Measurements from ENCODE around the gene PWWP2B. TPM values are rescaled to one million over a fixed set of nuclear protein-coding genes. Genes with fewer than 3 reads are reported as not detected.

PWWP2B gene
- total and polyA plus RNA-seq, 2 of the 13 experiments (the other 11 are each of a cell fraction or from before 2014, with no cell fraction given): 2.3 to 4.7 TPM

DNA sequence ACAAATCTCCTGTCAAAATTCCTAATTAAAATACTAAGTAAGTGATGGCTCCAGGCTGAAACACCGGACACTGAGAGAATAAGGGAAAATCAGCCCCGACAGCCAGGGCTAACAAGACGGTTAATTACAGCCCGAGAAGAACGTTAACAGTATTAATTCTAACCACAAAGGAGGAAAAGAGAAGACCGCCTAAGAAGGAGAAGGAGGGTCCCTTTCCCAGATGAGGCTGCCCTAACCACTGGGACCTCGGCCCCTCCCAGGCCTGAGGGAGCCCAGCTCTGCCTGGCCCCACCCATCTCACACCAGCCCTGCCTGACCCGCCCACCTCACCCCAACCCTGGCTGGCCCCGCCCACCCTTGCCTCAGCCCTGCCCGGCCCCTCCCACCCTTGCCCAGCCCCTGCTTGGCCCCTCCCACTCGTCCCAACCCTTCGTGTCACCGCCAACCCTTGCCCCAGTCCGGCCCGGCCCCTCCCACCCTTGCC is 51.3 kb downstream of the PWWP2B start:
- no peak overlapping the region for H2AFZ ChIP-seq (ENCODE audit: low read length)
- FAIRE-seq (no peak), DNase-seq (ENCODE audit: low spot score) (no peak), ATAC-seq (peak; percentile 6)
- H3K27ac ChIP-seq (ENCODE audit: extremely low read length, insufficient read depth, low read length): peak overlapping the region; percentile 57
- ChIA-PET CTCF (ENCODE audit: low intra/inter-chr PET ratio, low total read pairs) (no interaction called here), POLR2A (interaction anchor here (0.9 kb wide), 1 partner anchor 69 kb away, joined by 3 read pairs; no protein-coding TSS in a partner anchor)
- H3K4me1 ChIP-seq (ENCODE audit: insufficient read depth, low read length): peaks cover 68% of the 10 kb centered on the region
- peak overlapping the region in 1 of 3 experiments; percentile 59; a peak in 1 of 6 replicates for H3K4me3 ChIP-seq (replicated peaks in 1 of 3; ENCODE audit: insufficient read depth in 1 of 3, low read depth in 2 of 3, low read length in 3 of 3)
- in situ Hi-C loops (cut with HindIII; ENCODE audit: extremely low pct_ligation_motif_present, low pct_unique_long_range_greater_than_20kb): no loop called here
- no peaks in the 10 kb centered on the region for H4K20me1 ChIP-seq (ENCODE audit: insufficient read depth, low read length)
- intact Hi-C loops (cut with micrococcal nuclease; ENCODE audit: unreplicated experiment): no loop called here
- peak overlapping the region; percentile 75 for H3K4me2 ChIP-seq (ENCODE audit: low read depth, low read length)
- peak overlapping the region; percentile 63; the same call in 1 of the 2 replicates for H3K9ac ChIP-seq (ENCODE audit: insufficient read depth, low read depth, low read length)
- H3K27me3 ChIP-seq (ENCODE audit: control insufficient read depth in 1 of 2, insufficient read depth in 2 of 2, low read length in 2 of 2): no peaks in the 10 kb centered on the region
- H3K36me3 ChIP-seq (replicated peaks in 1 of 2; ENCODE audit: control insufficient read depth in 1 of 2, insufficient read depth in 2 of 2, low read length in 2 of 2): no peaks in the 10 kb centered on the region
- no peaks in the 10 kb centered on the region for H3K79me2 ChIP-seq (ENCODE audit: insufficient read depth, low read length)
- 39% methylated on average over 11 of the region's 15 CpGs for WGBS (ENCODE audit: low lambda C conversion rate)
- BruUV-seq (replicated peaks): no TSS peak
- no peaks in the 10 kb centered on the region for H3K9me3 ChIP-seq (ENCODE audit: low read length)
- TF ChIP-seq SP1 (IDR thresholded peaks at IDR 0.05) (no peak), SP1 (CRISPR knock-in tag; IDR thresholded peaks at IDR 0.05) (peak; percentile 42), RXRA (CRISPR knock-in tag; IDR thresholded peaks at IDR 0.05) (no peak), ZIK1 (CRISPR knock-in tag; IDR thresholded peaks at IDR 0.05; ENCODE audit: borderline replicate concordance, low read depth) (no peak), ZSCAN25 (CRISPR knock-in tag; IDR thresholded peaks at IDR 0.05) (peak; percentile 92), HOXA3 (CRISPR knock-in tag; IDR thresholded peaks at IDR 0.05) (0 out of 2 replicates have a peak, but pooled peaks have one; percentile 4), ZMYM3 (CRISPR knock-in tag; IDR thresholded peaks at IDR 0.05) (no peak), ZNF761 (CRISPR knock-in tag; conservative IDR thresholded peaks at IDR 0.05) (no peak), SP5 (CRISPR knock-in tag; IDR thresholded peaks at IDR 0.05; ENCODE audit: borderline replicate concordance, low read depth) (peak; percentile 36; the same call in 1 of the 2 replicates), ZNF572 (CRISPR knock-in tag; IDR thresholded peaks at IDR 0.05) (peak; percentile 4; the same call in 1 of the 2 replicates)
- TF ChIP-seq, protein P1, sequence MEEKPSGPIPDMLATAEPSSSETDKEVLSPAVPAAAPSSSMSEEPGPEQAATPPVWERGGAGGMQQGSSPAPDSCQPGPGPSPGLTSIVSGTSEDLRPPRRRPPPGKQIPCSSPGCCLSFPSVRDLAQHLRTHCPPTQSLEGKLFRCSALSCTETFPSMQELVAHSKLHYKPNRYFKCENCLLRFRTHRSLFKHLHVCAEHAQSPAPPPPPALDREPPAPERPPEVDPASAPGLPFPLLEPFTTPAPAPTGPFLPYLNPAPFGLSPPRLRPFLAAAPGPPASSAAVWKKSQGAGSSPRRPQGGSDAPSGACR (CRISPR knock-in tag; IDR thresholded peaks at IDR 0.05): 0 out of 2 replicates have a peak, but pooled peaks have one; percentile 16
- TF ChIP-seq, protein P2, sequence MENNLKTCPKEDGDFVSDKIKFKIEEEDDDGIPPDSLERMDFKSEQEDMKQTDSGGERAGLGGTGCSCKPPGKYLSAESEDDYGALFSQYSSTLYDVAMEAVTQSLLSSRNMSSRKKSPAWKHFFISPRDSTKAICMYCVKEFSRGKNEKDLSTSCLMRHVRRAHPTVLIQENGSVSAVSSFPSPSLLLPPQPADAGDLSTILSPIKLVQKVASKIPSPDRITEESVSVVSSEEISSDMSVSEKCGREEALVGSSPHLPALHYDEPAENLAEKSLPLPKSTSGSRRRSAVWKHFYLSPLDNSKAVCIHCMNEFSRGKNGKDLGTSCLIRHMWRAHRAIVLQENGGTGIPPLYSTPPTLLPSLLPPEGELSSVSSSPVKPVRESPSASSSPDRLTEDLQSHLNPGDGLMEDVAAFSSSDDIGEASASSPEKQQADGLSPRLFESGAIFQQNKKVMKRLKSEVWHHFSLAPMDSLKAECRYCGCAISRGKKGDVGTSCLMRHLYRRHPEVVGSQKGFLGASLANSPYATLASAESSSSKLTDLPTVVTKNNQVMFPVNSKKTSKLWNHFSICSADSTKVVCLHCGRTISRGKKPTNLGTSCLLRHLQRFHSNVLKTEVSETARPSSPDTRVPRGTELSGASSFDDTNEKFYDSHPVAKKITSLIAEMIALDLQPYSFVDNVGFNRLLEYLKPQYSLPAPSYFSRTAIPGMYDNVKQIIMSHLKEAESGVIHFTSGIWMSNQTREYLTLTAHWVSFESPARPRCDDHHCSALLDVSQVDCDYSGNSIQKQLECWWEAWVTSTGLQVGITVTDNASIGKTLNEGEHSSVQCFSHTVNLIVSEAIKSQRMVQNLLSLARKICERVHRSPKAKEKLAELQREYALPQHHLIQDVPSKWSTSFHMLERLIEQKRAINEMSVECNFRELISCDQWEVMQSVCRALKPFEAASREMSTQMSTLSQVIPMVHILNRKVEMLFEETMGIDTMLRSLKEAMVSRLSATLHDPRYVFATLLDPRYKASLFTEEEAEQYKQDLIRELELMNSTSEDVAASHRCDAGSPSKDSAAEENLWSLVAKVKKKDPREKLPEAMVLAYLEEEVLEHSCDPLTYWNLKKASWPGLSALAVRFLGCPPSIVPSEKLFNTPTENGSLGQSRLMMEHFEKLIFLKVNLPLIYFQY (CRISPR knock-in tag; IDR thresholded peaks at IDR 0.05; ENCODE audit: borderline replicate concordance): 0 out of 2 replicates have a peak, but pooled peaks have one; percentile 23
- TF ChIP-seq, protein P3, sequence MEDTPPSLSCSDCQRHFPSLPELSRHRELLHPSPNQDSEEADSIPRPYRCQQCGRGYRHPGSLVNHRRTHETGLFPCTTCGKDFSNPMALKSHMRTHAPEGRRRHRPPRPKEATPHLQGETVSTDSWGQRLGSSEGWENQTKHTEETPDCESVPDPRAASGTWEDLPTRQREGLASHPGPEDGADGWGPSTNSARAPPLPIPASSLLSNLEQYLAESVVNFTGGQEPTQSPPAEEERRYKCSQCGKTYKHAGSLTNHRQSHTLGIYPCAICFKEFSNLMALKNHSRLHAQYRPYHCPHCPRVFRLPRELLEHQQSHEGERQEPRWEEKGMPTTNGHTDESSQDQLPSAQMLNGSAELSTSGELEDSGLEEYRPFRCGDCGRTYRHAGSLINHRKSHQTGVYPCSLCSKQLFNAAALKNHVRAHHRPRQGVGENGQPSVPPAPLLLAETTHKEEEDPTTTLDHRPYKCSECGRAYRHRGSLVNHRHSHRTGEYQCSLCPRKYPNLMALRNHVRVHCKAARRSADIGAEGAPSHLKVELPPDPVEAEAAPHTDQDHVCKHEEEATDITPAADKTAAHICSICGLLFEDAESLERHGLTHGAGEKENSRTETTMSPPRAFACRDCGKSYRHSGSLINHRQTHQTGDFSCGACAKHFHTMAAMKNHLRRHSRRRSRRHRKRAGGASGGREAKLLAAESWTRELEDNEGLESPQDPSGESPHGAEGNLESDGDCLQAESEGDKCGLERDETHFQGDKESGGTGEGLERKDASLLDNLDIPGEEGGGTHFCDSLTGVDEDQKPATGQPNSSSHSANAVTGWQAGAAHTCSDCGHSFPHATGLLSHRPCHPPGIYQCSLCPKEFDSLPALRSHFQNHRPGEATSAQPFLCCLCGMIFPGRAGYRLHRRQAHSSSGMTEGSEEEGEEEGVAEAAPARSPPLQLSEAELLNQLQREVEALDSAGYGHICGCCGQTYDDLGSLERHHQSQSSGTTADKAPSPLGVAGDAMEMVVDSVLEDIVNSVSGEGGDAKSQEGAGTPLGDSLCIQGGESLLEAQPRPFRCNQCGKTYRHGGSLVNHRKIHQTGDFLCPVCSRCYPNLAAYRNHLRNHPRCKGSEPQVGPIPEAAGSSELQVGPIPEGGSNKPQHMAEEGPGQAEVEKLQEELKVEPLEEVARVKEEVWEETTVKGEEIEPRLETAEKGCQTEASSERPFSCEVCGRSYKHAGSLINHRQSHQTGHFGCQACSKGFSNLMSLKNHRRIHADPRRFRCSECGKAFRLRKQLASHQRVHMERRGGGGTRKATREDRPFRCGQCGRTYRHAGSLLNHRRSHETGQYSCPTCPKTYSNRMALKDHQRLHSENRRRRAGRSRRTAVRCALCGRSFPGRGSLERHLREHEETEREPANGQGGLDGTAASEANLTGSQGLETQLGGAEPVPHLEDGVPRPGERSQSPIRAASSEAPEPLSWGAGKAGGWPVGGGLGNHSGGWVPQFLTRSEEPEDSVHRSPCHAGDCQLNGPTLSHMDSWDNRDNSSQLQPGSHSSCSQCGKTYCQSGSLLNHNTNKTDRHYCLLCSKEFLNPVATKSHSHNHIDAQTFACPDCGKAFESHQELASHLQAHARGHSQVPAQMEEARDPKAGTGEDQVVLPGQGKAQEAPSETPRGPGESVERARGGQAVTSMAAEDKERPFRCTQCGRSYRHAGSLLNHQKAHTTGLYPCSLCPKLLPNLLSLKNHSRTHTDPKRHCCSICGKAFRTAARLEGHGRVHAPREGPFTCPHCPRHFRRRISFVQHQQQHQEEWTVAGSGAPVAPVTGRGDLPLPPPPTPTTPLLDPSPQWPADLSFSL (CRISPR knock-in tag; IDR thresholded peaks at IDR 0.05): no peak
